ENCODE measurements around the gene TMEM42.
"Not testable (repeated sequence)": the region's sequence is repeated elsewhere in the genome, so short reads cannot be mapped to it uniquely, and the experiment has no call there.

Gene TMEM42

GRCh38 chr3:44861412-44862225, at the start of gene TMEM42:
Gene TMEM42, plus strand, starts transcription at chr3:44861912. Its CDS starts 13 bp downstream, at chr3:44861925.
- Mint-ChIP-seq H3K27ac (peak within 1 kb of the TSS; percentile 92), H3K27me3 (ENCODE audit: low read depth) (no peaks in the 10 kb centered on the region), H3K9me3 (no peaks in the 10 kb centered on the region), H3K4me1 (ENCODE audit: low read depth) (peaks cover 36% of the 10 kb centered on the region), H3K36me3 (ENCODE audit: low read depth) (peaks cover 1% of the 10 kb centered on the region), H3K4me3 (peak within 1 kb of the TSS; percentile 85)

DNA sequence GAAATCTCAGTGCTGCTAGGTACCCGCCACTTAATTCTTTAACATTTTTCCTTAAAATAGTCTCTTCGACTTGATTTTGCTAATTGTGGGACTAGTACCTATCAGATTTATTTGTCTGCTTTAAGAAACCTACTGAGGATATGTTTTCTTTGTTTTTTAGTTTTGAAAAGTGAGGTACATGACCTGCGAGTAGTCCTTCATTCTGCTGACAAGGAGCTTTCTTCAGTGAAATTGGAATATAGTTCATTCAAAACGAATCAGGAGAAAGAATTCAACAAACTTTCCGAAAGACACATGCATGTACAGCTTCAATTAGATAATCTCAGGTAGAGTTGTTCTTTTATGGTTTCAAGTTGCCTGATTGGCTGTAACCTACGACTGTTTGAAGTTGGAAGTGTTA, 47.0 kb upstream of the TMEM42 start:
- Mint-ChIP-seq H3K27me3 (ENCODE audit: low read depth) (no peaks in the 10 kb centered on the region), H3K4me3 (no peak overlapping the region), H3K36me3 (ENCODE audit: low read depth) (peaks cover 56% of the 10 kb centered on the region), H3K27ac (no peak overlapping the region), H3K4me1 (ENCODE audit: low read depth) (no peaks in the 10 kb centered on the region), H3K9me3 (peaks cover 22% of the 10 kb centered on the region)

DNA sequence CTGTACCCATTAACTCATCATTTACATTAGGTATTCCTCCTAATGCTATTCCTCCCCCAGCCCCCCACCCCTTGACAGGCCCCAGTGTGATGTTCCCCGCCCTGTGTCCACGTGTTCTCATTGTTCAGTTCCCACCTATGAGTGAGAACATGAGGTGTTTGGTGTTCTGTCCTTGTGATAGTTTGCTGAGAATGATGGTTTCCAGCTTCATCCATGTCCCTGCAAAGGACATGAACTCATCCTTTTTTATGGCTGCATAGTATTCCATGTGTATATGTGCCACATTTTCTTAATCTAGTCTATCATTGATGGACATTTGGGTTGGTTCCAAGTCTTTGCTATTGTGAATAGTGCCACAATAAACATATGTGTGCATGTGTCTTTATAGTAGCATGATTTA, 45.4 kb upstream of the TMEM42 start:
- Mint-ChIP-seq H3K9me3 (peaks cover 25% of the 10 kb centered on the region), H3K36me3 (ENCODE audit: low read depth) (peaks cover 59% of the 10 kb centered on the region)
- H3K27ac Mint-ChIP-seq; H3K4me1 Mint-ChIP-seq (ENCODE audit: low read depth); H3K4me3 Mint-ChIP-seq; H3K27me3 Mint-ChIP-seq (ENCODE audit: low read depth): not testable (repeated sequence)

DNA sequence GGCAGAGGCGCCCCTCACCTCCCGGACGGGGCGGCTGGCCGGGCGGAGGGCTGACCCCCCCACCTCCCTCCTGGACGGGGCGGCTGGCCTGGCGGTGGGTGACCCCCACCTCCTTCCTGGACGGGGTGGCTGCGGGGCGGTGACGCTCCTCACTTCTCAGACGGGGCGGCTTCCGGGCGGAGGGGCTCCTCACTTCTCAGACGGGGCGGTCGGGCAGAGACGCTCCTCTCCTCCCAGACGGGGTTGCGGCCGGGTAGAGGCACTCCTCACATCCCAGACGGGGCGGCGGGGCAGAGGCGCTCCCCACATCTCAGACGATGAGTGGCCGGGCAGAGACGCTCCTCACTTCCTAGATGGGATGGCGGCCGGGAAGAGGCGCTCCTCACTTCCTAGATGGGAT, 40.5 kb upstream of the TMEM42 start:
- not testable (repeated sequence) for H3K4me3 Mint-ChIP-seq; H3K27ac Mint-ChIP-seq; H3K27me3 Mint-ChIP-seq (ENCODE audit: low read depth); H3K4me1 Mint-ChIP-seq (ENCODE audit: low read depth)
- Mint-ChIP-seq H3K36me3 (ENCODE audit: low read depth) (peaks cover 67% of the 10 kb centered on the region), H3K9me3 (peaks cover 37% of the 10 kb centered on the region)

DNA sequence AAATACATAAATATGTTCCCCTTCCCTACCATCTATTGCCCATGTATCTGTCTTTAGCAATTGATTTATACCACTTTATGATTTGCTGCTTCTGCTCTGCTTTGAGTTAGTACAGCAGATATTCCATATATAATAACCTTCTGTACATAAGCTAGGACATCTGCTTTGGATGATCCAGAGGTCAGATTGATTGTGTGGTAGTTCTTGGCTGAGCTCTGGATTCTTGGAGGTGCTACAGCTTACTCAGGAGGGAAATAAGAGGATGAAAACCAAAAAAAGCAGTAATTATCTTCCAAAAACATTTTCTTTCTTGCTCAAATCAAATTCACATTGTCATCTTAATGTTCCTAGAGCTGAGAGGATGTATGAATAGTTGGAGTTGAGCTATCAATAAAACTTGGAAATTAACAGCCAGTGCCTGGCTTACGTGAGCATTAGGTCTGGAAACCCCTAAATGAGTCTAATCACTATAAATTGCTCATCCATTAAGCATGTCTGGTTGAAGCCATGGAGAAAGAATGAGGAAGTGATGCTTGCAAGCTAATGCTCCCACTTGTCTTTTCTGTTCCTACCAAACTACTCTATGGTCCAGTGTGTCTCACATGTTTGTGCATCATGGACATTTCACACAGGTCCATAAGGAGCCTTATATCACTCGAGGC, 36.3 kb upstream of the TMEM42 start:
- Mint-ChIP-seq H3K9me3 (peaks cover 12% of the 10 kb centered on the region), H3K36me3 (ENCODE audit: low read depth) (peaks cover 41% of the 10 kb centered on the region), H3K27ac (no peak overlapping the region), H3K4me1 (ENCODE audit: low read depth) (peaks cover 2% of the 10 kb centered on the region), H3K4me3 (no peak overlapping the region), H3K27me3 (ENCODE audit: low read depth) (no peaks in the 10 kb centered on the region)

DNA sequence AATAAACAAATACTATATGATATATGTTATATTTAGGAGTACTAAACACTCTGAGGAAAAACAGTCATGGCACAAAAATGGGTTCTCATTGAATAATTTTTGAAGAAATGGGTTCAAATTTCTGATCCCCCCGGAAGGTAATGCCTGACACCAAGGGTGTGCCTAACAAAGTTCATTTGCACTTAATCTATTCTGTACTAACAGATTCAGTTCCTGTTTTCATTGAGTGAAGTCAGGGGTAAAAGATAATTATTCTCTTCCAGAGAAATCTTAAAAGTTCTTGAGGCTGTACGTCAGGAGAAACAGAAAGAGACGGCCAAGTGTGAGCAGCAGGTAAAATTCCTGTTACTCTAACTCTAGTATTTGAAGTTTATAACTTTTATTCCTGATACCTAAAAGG, 34.5 kb upstream of the TMEM42 start:
- peaks cover 2% of the 10 kb centered on the region for H3K4me1 Mint-ChIP-seq (ENCODE audit: low read depth)
- no peak overlapping the region for H3K27ac Mint-ChIP-seq
- no peaks in the 10 kb centered on the region for H3K27me3 Mint-ChIP-seq (ENCODE audit: low read depth)
- peaks cover 7% of the 10 kb centered on the region for H3K9me3 Mint-ChIP-seq
- H3K4me3 Mint-ChIP-seq, result no peak overlapping the region
- peaks cover 44% of the 10 kb centered on the region for H3K36me3 Mint-ChIP-seq (ENCODE audit: low read depth)

- Mint-ChIP-seq H3K36me3 (ENCODE audit: low read depth) (peaks cover 45% of the 10 kb centered on the region), H3K9me3 (peaks cover 6% of the 10 kb centered on the region)
These were observed 30.5 kb upstream of the TMEM42 start for GRCh38 chr3:44831232-44831631.

DNA sequence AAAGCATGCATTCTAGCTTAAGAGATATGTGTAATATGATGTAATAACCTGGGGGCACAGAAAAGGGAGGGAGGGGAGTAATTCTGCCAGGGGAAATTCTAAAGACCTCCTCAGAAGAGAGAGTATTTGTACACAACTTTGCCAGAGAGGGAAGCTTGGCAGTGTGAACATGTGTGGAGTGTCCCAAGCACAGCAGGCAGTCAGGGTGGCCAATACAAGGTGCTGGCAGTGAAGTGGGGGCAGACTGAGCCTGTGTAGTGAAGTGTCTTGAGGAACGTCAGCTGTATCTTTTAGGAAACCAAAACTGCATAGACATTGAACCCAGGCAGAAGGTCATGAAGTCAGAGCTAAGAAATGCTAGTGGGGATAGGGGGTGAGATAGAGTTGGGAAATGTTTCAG, 29.7 kb upstream of the TMEM42 start:
- Mint-ChIP-seq H3K4me1 (ENCODE audit: low read depth) (no peaks in the 10 kb centered on the region), H3K4me3 (no peak overlapping the region), H3K9me3 (peaks cover 14% of the 10 kb centered on the region), H3K27ac (no peak overlapping the region), H3K27me3 (ENCODE audit: low read depth) (no peaks in the 10 kb centered on the region), H3K36me3 (ENCODE audit: low read depth) (peaks cover 49% of the 10 kb centered on the region)

More at GRCh38 chr3:44831232-44831631, 30.5 kb upstream of the TMEM42 start:
- H3K27me3 Mint-ChIP-seq (ENCODE audit: low read depth), result no peaks in the 10 kb centered on the region
- no peak overlapping the region for H3K27ac Mint-ChIP-seq
- no peak overlapping the region for H3K4me3 Mint-ChIP-seq
- no peaks in the 10 kb centered on the region for H3K4me1 Mint-ChIP-seq (ENCODE audit: low read depth)

DNA sequence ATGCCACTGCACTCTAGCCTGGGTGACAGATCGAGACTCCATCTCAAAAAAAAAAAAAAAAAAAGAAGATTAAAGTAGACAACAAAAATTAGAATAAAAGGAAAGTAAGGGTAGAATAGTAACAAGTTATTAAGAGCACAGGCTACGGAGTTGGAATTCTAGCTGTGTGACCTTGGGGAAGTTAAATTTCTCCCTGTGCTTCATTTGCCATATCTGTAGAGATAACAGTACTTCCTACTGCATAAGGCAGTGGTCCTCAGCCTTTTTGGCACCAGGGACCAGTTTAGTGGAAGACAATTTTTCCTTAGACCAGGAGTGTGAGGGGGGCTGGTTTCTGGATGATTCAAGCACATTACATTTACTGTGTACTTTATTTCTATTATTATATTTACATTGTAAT, 28.7 kb upstream of the TMEM42 start:
- no peaks in the 10 kb centered on the region for H3K27me3 Mint-ChIP-seq (ENCODE audit: low read depth)
- H3K4me1 Mint-ChIP-seq (ENCODE audit: low read depth), result no peaks in the 10 kb centered on the region
- peaks cover 19% of the 10 kb centered on the region for H3K9me3 Mint-ChIP-seq
- no peak overlapping the region for H3K27ac Mint-ChIP-seq
- no peak overlapping the region for H3K4me3 Mint-ChIP-seq
- H3K36me3 Mint-ChIP-seq (ENCODE audit: low read depth), result peaks cover 55% of the 10 kb centered on the region

- Mint-ChIP-seq H3K27me3 (ENCODE audit: low read depth) (no peaks in the 10 kb centered on the region), H3K9me3 (peaks cover 23% of the 10 kb centered on the region), H3K4me1 (ENCODE audit: low read depth) (no peaks in the 10 kb centered on the region), H3K36me3 (ENCODE audit: low read depth) (peaks cover 60% of the 10 kb centered on the region), H3K27ac (no peak overlapping the region), H3K4me3 (no peak overlapping the region)
These were observed 28.3 kb upstream of the TMEM42 start for GRCh38 chr3:44833394-44833793.

DNA sequence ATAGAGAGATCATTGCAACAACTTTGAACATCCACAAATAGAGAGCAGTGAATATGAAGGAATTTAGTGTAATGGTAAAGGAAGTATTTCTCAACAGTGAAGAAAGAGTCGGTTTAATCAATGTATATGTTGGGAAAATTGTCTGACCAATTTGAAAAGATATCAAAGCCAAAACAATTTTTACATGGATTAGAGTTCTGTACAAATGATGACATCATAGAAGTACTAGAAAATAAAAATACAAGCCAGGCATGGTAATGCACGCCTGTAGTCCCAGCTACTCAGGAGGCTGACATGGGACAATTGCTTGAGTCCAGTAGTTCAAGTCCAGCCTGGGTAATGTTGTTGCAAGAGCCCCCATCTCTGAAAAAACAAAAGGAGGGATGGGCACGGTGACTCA, 26.0 kb upstream of the TMEM42 start:
- H3K9me3 Mint-ChIP-seq, result peaks cover 23% of the 10 kb centered on the region
- H3K4me3 Mint-ChIP-seq, result no peak overlapping the region
- no peaks in the 10 kb centered on the region for H3K27me3 Mint-ChIP-seq (ENCODE audit: low read depth)
- H3K36me3 Mint-ChIP-seq (ENCODE audit: low read depth), result peaks cover 64% of the 10 kb centered on the region
- no peaks in the 10 kb centered on the region for H3K4me1 Mint-ChIP-seq (ENCODE audit: low read depth)
- no peak overlapping the region for H3K27ac Mint-ChIP-seq

GRCh38 chr3:44842376-44842775, 19.3 kb upstream of the TMEM42 start:
- H3K27me3 Mint-ChIP-seq (ENCODE audit: low read depth), result no peaks in the 10 kb centered on the region
- no peaks in the 10 kb centered on the region for H3K4me1 Mint-ChIP-seq (ENCODE audit: low read depth)
- H3K27ac Mint-ChIP-seq, result no peak overlapping the region
- H3K9me3 Mint-ChIP-seq, result peaks cover 5% of the 10 kb centered on the region
- H3K36me3 Mint-ChIP-seq (ENCODE audit: low read depth), result peaks cover 56% of the 10 kb centered on the region
- H3K4me3 Mint-ChIP-seq, result no peak overlapping the region

DNA sequence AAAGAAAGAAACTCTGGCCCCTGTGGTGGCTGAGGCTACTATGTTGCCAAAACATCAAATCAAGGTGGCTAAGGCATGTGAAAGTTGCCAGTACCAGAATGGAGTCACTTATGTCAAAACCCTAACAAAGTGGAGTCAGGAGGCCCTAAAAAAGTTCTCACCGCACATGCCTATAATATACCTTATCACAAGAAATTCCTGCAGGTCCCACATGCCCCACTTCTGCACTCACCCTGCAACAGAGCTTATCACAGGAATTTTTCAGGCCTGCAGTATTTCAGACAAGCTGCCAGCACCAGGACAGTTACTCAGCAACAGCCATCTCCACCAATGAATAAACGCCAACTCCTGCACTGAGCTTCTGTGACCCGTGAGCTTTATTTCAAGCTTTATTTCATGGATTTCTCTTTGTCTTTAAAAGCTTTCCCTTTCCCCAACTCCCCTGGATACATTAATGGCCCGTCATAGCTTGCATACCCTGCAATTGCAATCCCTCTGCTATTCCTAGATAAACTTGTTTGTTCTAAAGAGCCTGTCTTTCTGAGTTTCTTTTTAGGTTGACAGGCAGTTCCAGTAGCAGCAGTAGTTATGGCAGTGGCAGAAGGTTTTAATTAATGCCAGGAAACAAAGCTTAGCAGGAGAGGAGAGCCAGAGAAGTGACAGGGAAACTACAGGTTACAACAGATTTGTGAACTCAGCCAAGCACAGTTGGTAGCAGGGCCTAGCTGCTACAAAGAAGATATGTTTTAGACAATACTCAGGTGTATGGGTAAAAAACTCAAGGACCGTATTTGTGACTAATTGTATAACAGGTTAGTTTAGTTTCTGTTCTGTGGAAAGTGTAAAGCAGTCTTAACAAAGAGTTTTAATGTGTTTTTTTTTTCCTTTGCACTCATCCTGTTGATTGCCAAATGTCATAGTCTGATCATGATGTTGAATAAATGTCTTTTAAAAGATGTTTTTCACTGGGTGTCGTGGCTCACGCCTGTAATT, 15.9 kb upstream of the TMEM42 start:
- H3K9me3 Mint-ChIP-seq, result no peaks in the 10 kb centered on the region
- no peaks in the 10 kb centered on the region for H3K4me1 Mint-ChIP-seq (ENCODE audit: low read depth)
- H3K36me3 Mint-ChIP-seq (ENCODE audit: low read depth), result peaks cover 37% of the 10 kb centered on the region
- no peak overlapping the region for H3K4me3 Mint-ChIP-seq
- no peak overlapping the region for H3K27ac Mint-ChIP-seq
- H3K27me3 Mint-ChIP-seq (ENCODE audit: low read depth), result no peaks in the 10 kb centered on the region

DNA sequence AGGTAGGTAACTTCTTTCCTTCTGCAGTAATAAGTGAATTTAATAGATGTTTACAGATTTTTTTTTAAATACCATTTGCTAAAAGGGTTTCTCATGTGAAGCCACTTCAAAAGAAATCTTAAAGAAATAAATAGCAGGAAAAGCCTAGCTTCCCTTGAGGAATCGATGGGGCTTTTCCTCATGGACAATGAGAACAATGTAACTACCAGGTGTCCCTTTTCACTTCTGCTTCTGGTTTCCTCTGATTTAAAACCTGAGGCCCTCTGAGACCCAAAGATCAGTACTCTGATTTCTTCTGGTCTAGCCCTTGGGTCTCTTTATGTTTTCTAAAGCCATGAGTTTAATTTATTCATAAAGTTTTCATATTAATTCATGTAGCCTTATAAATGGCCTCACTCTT, 13.1 kb upstream of the TMEM42 start:
- peaks cover 36% of the 10 kb centered on the region for H3K36me3 Mint-ChIP-seq (ENCODE audit: low read depth)
- no peak overlapping the region for H3K27ac Mint-ChIP-seq
- no peak overlapping the region for H3K4me3 Mint-ChIP-seq
- H3K4me1 Mint-ChIP-seq (ENCODE audit: low read depth), result no peaks in the 10 kb centered on the region
- H3K9me3 Mint-ChIP-seq, result peaks cover under 1% of the 10 kb centered on the region
- H3K27me3 Mint-ChIP-seq (ENCODE audit: low read depth), result no peaks in the 10 kb centered on the region

Data from T-helper 1 cell treated with Interleukin-12 subunit alpha and Interleukin-12 subunit beta and Interleukin-4 antibody, amounts not matched to agents 30 μg/mL and 1 μg/mL, for 36 hours (primary cell).